ENCODE measurements around the gene SBF1.

The SBF1 gene

GRCh38 chr22:50459496-50460140 lies 15.2 kb downstream of the SBF1 start:
- TF ChIP-seq ZFX (IDR thresholded peaks at IDR 0.05): no peak
- TF ChIP-seq, protein P1, sequence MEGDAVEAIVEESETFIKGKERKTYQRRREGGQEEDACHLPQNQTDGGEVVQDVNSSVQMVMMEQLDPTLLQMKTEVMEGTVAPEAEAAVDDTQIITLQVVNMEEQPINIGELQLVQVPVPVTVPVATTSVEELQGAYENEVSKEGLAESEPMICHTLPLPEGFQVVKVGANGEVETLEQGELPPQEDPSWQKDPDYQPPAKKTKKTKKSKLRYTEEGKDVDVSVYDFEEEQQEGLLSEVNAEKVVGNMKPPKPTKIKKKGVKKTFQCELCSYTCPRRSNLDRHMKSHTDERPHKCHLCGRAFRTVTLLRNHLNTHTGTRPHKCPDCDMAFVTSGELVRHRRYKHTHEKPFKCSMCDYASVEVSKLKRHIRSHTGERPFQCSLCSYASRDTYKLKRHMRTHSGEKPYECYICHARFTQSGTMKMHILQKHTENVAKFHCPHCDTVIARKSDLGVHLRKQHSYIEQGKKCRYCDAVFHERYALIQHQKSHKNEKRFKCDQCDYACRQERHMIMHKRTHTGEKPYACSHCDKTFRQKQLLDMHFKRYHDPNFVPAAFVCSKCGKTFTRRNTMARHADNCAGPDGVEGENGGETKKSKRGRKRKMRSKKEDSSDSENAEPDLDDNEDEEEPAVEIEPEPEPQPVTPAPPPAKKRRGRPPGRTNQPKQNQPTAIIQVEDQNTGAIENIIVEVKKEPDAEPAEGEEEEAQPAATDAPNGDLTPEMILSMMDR (conservative IDR thresholded peaks at IDR 0.05): no peak
- H3K27ac ChIP-seq: no peak overlapping the region

DNA sequence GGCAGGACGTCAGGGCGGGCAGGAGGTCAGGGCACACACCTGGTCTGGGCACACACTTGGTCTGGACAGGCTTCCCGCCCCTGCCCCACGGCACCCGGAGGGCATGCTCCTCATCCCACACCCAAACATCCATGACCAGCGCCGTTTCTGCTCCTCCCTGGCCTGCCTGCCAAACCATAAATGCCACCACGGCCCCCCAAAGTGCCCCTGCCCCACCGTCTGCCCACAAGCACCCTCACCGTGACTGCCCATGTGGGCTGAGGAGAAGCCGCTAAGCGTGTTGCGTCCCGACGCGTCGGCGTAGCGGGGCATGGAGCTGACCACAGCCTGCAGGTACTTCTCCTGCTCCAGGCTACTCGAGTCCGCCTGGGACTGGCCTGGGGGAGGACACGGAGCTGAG lies 15.8 kb downstream of the SBF1 start:
- TF ChIP-seq, protein P1 (conservative IDR thresholded peaks at IDR 0.05): no peak
- no peak for TF ChIP-seq ZFX (IDR thresholded peaks at IDR 0.05)
- no peak overlapping the region for H3K27ac ChIP-seq

DNA sequence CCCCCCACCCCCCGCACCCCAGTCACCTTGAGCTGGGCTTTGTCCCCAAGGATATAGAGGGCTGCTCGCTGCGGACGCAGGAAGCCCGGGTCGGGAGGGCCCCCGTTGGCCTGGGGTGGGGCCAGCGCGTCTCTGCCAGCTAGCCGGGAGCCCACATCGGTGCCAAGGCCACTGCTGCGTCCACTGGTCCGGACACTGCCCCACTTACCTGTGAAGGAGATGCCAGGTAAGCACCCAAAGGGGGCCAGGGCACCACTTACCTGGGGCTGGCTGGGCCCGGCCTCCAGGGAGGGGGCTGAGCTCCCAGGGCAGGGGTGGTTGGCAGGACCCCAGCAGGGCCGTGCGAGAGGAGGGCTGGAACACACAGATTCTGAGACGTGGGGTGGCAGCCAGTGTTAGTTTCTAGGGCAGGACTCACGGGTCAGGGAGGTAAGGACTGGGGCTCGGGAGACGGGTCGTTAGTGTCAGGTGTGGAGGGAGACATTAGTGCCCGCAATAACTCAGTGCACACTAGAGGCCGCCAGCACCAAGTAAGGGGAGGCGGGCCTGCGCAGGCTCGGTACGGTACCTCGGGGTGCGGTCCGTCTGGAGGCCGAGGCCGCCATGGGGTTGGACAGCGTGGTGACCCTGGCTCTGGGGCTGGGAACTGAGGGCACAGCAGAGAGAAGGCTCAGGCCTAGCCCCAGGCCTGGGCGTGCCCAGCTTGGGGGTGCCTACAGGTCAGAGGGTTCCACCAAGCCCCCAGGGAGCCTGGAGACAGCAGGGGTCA lies 18.2 kb downstream of the SBF1 start:
- no peak overlapping the region for H3K27ac ChIP-seq
- no peak for TF ChIP-seq ZFX (IDR thresholded peaks at IDR 0.05)
- TF ChIP-seq, protein P1 (conservative IDR thresholded peaks at IDR 0.05): no peak; the same call in 1 of the 2 replicates

GRCh38 chr22:50456026-50456425 lies 18.8 kb downstream of the SBF1 start:
- TF ChIP-seq ZFX (IDR thresholded peaks at IDR 0.05): no peak
- TF ChIP-seq, protein P1 (conservative IDR thresholded peaks at IDR 0.05): no peak

GRCh38 chr22:50455201-50455600 lies 19.6 kb downstream of the SBF1 start:
- TF ChIP-seq, protein P1 (conservative IDR thresholded peaks at IDR 0.05): no peak
- no peak for TF ChIP-seq ZFX (IDR thresholded peaks at IDR 0.05)
- H3K27ac ChIP-seq: no peak overlapping the region

More at GRCh38 chr22:50456026-50456425, 18.8 kb downstream of the SBF1 start:
- H3K27ac ChIP-seq: no peak overlapping the region

GRCh38 chr22:50454556-50455075 lies 20.2 kb downstream of the SBF1 start:
- TF ChIP-seq, protein P1 (conservative IDR thresholded peaks at IDR 0.05): no peak
- no peak for TF ChIP-seq ZFX (IDR thresholded peaks at IDR 0.05)
- H3K27ac ChIP-seq: no peak overlapping the region

- no peak for TF ChIP-seq ZFX (IDR thresholded peaks at IDR 0.05)
- TF ChIP-seq, protein P1 (conservative IDR thresholded peaks at IDR 0.05): no peak
- no peak overlapping the region for H3K27ac ChIP-seq
Measured at GRCh38 chr22:50452649-50453048, 22.2 kb downstream of the SBF1 start.

Data from C4-2B (cell line).